Fibroblast of lung (primary cell): ENCODE results near the gene CGNL1. TPM values are rescaled to one million over a fixed set of nuclear protein-coding genes. Genes with fewer than 3 reads are reported as not detected.

Experiments used
- DNase-seq, 2 donors: peaks; one replicate each; pipeline versions ENCODE4 v3.0.0 to v3.0.0-alpha.2; 2010; ENCODE audit warnings: low read depth in 2 of 2
- H2AFZ ChIP-seq: 2 replicates; pipeline ENCODE4 v1.5.1; 2012; ENCODE audit warnings: low read length, control low read depth, inconsistent platforms
- H3K27ac ChIP-seq: 2 replicates; pipeline ENCODE4 v1.5.1; 2011; ENCODE audit warnings: low read length, control low read depth; ENCODE audit not compliant: insufficient read depth
- H3K27me3 ChIP-seq: 2 replicates; pipeline ENCODE4 v1.5.1; 2011; ENCODE audit warnings: mild to moderate bottlenecking, low read length; ENCODE audit not compliant: control insufficient read depth, insufficient read depth
- H3K36me3 ChIP-seq: 2 replicates; pipeline ENCODE4 v1.5.1; 2011; ENCODE audit warnings: low read length; ENCODE audit not compliant: control insufficient read depth, insufficient read depth
- H3K4me1 ChIP-seq: 2 replicates; pipeline ENCODE4 v1.5.1; 2011; ENCODE audit warnings: low read length; ENCODE audit not compliant: control insufficient read depth, insufficient read depth; ENCODE audit errors: extremely low read depth
- H3K4me2 ChIP-seq: 2 replicates; pipeline ENCODE4 v1.5.1; 2011; ENCODE audit warnings: low read length, control low read depth; ENCODE audit not compliant: insufficient read depth; ENCODE audit errors: extremely low read depth
- H3K4me3 ChIP-seq, 4 experiments: fragments of 200-600 bp in 1 of 4; sonication (generic) in 1 of 4; replicated peaks in 1 of 4; 2 replicates each; pipeline ENCODE4 v1.5.1; 2011 to 2016; ENCODE audit warnings: low read length in 4 of 4, low read depth in 3 of 4, mild to moderate bottlenecking in 3 of 4, control low read depth in 2 of 4, inconsistent platforms in 1 of 4, mixed read lengths in 1 of 4; ENCODE audit not compliant: insufficient read depth in 1 of 4; ENCODE audit errors: control extremely low read depth in 1 of 4
- H3K79me2 ChIP-seq: 2 replicates; pipeline ENCODE4 v1.5.1; 2012; ENCODE audit warnings: mild to moderate bottlenecking, low read length, inconsistent platforms; ENCODE audit not compliant: control insufficient read depth, insufficient read depth
- H3K9ac ChIP-seq: 2 replicates; pipeline ENCODE4 v1.5.1; 2011; ENCODE audit warnings: mild to moderate bottlenecking, low read length, control low read depth; ENCODE audit not compliant: insufficient read depth
- H3K9me3 ChIP-seq: 2 replicates; pipeline ENCODE4 v1.5.1; 2012; ENCODE audit warnings: low read depth, low read length; ENCODE audit not compliant: control insufficient read depth, insufficient read depth
- H4K20me1 ChIP-seq: 2 replicates; pipeline ENCODE4 v1.5.1; 2011; ENCODE audit warnings: low read length; ENCODE audit not compliant: control insufficient read depth, insufficient read depth; ENCODE audit errors: extremely low read depth
- EZH2 ChIP-seq: IDR thresholded peaks from 2 replicates; pipeline ENCODE4 v1.5.1; 2012; ENCODE audit warnings: low read length, control low read depth, mild to moderate bottlenecking; ENCODE audit errors: missing control alignments
- polyA plus RNA-seq, 2 donors: library from polyadenylated mRNA; depleted of rRNA in 1 of 2; stranded (reverse) in 1 of 2; unstranded in 1 of 2; fragments of >200 nt; gene quantifications; 2 replicates each; pipeline ENCODE4 v1.2.1, GENCODE V29; 2011 to 2012; ENCODE audit warnings: missing spikeins in 1 of 2
- total RNA-seq: library from RNA; depleted of rRNA; stranded (reverse); fragments of >200 nt; gene quantifications from 2 replicates; pipeline ENCODE4 v1.2.1, GENCODE V29; 2014
- TF ChIP-seq, protein P1 (sequence below), 2 donors: IDR thresholded peaks in 1 of 2; conservative IDR thresholded peaks in 1 of 2; 1 replicate in 1 of 2; 2 replicates in 1 of 2; pipeline ENCODE4 v1.5.1; 2011 to 2012; ENCODE audit warnings: low read length in 2 of 2, control low read depth in 1 of 2, inconsistent platforms in 1 of 2, low read depth in 1 of 2, mild to moderate bottlenecking in 1 of 2

The CGNL1 gene
- total and polyA plus RNA-seq, 2 donors (not counting 1 experiment from before 2014, with no cell fraction given), result 0.18 to 6.1 TPM

DNA sequence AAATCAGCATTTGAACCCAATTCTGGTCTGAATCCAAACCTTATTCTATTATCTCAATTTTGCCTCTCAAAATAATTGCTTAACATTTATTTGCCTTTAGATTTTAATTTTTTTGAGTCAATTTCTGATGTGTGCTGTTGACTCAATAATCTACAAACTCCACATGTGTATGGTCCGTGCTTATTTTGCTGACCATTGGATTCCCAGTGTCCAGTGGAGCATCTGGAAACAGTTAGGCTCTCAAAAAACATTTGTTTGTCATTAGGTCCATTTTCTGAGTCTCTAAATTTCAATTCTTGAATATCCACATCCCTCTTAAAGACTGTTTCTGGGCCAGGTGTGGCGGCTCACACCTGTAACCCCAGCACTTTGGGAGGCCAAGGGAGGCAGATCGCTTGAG is 196.2 kb downstream of the CGNL1 start:
- H3K36me3 ChIP-seq, result no peaks in the 10 kb centered on the region
- no peaks in the 10 kb centered on the region for H4K20me1 ChIP-seq
- no peaks in the 10 kb centered on the region for H3K4me1 ChIP-seq
- H3K27me3 ChIP-seq, result no peaks in the 10 kb centered on the region
- no peaks in the 10 kb centered on the region for H3K9me3 ChIP-seq
- no peak for DNase-seq
- H2AFZ ChIP-seq, result no peak overlapping the region
- H3K79me2 ChIP-seq, result no peaks in the 10 kb centered on the region
- H3K27ac ChIP-seq, result no peak overlapping the region
- H3K4me3 ChIP-seq, result no peak overlapping the region
- H3K9ac ChIP-seq, result no peak overlapping the region
- TF ChIP-seq EZH2, result no peak
- TF ChIP-seq, protein P1, sequence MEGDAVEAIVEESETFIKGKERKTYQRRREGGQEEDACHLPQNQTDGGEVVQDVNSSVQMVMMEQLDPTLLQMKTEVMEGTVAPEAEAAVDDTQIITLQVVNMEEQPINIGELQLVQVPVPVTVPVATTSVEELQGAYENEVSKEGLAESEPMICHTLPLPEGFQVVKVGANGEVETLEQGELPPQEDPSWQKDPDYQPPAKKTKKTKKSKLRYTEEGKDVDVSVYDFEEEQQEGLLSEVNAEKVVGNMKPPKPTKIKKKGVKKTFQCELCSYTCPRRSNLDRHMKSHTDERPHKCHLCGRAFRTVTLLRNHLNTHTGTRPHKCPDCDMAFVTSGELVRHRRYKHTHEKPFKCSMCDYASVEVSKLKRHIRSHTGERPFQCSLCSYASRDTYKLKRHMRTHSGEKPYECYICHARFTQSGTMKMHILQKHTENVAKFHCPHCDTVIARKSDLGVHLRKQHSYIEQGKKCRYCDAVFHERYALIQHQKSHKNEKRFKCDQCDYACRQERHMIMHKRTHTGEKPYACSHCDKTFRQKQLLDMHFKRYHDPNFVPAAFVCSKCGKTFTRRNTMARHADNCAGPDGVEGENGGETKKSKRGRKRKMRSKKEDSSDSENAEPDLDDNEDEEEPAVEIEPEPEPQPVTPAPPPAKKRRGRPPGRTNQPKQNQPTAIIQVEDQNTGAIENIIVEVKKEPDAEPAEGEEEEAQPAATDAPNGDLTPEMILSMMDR (conservative IDR thresholded peaks at IDR 0.05 in 1 of 2, IDR thresholded peaks at IDR 0.05 in 1 of 2; ENCODE audit: low read depth in 1 of 2, low read length in 2 of 2), result no peak
- H3K4me2 ChIP-seq, result no peak overlapping the region

DNA sequence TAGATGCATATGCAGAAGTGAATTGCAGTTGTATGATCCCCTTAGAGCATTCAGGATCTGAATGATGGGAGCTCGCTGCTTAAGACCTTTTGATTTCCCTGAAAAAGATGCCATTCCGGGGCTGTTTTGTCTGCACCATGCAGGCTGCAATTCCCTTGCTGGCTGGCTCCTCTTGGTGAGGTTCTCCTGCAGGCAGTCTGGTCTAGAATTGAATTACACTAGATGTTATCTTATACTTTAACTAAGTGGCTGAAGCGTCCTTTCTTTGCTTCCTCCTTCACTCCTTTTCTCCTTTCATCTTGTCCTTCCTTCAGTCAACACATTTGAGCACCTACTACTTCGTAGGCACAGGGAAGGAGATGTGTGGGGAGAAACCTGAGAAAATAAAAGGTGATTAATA is 196.8 kb downstream of the CGNL1 start:
- Histone ChIP-seq H4K20me1 (no peaks in the 10 kb centered on the region), H3K4me2 (no peak overlapping the region), H3K27me3 (peaks cover under 1% of the 10 kb centered on the region), H3K9ac (no peak overlapping the region), H3K4me1 (no peaks in the 10 kb centered on the region), H3K36me3 (no peaks in the 10 kb centered on the region), H3K4me3 (no peak overlapping the region), H3K79me2 (no peaks in the 10 kb centered on the region), H3K27ac (no peak overlapping the region), H2AFZ (no peak overlapping the region), H3K9me3 (no peaks in the 10 kb centered on the region)
- no peak for DNase-seq
- TF ChIP-seq EZH2, result no peak
- TF ChIP-seq, protein P1 (conservative IDR thresholded peaks at IDR 0.05 in 1 of 2, IDR thresholded peaks at IDR 0.05 in 1 of 2; ENCODE audit: low read depth in 1 of 2, low read length in 2 of 2), result no peak

DNA sequence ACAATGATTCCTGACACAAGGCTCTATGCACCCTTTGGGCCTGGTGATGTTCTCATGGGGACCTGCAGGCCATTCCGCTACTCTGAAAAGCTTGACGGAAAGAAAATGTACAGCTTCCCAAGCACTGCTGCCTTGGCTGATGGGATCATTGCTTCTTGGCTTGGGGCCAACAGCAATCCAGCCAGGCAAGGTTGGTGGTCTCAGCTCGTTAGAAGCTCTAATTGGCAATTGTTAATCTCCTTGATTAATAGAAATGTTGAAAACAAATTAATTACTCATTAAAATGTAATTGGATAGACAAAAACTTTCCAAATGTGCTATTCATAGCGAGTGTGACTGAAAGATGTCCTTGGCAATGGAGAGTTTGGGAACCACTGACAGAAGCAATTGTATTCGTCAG is 199.1 kb downstream of the CGNL1 start:
- no peak overlapping the region for H2AFZ ChIP-seq
- H3K4me2 ChIP-seq, result no peak overlapping the region
- no peaks in the 10 kb centered on the region for H4K20me1 ChIP-seq
- no peaks in the 10 kb centered on the region for H3K79me2 ChIP-seq
- no peaks in the 10 kb centered on the region for H3K9me3 ChIP-seq
- H3K4me3 ChIP-seq, result no peak overlapping the region
- no peak for TF ChIP-seq EZH2
- TF ChIP-seq, protein P1 (conservative IDR thresholded peaks at IDR 0.05 in 1 of 2, IDR thresholded peaks at IDR 0.05 in 1 of 2; ENCODE audit: low read depth in 1 of 2, low read length in 2 of 2), result no peak
- no peak for DNase-seq
- H3K27me3 ChIP-seq, result peaks cover 7% of the 10 kb centered on the region
- no peaks in the 10 kb centered on the region for H3K36me3 ChIP-seq
- no peaks in the 10 kb centered on the region for H3K4me1 ChIP-seq
- no peak overlapping the region for H3K9ac ChIP-seq
- H3K27ac ChIP-seq, result no peak overlapping the region
